ENCODE data around the gene RASSF5. TPM values are rescaled to one million over a fixed set of nuclear protein-coding genes. Genes with fewer than 3 reads are reported as not detected.

Gene RASSF5
- polyA plus RNA-seq, 1 of the 3 experiments (the other 2 are of a cell fraction): 2.2 TPM

DNA sequence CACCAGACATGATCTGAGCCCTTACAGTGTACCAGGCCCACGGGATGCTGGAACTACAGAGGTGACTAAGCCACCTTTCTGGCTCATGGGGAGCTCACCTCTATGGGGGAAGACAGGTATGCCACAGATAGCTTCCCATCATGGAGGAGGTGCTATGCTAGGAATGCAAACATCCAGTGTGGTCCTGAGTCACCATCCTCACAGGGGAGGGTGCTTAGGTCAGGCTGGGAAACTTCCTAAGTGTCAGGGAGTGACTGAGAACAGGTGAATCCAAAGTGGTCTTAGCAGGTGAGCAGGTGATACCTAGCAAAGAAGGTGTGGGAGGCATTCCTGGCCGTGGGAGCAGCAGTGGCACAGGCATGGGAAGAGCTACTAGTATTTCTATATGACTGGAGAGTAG lies 8.6 kb upstream of the RASSF5 start:
- H2AFZ ChIP-seq (ENCODE audit: low read depth): no peak overlapping the region
- H3K27me3 ChIP-seq (ENCODE audit: insufficient read depth): no peaks in the 10 kb centered on the region
- TF ChIP-seq MEF2A (IDR thresholded peaks at IDR 0.05; ENCODE audit: borderline replicate concordance, low read depth) (no peak), SIN3A (IDR thresholded peaks at IDR 0.05; ENCODE audit: borderline replicate concordance, low read depth, low read length) (no peak), NRF1 (IDR thresholded peaks at IDR 0.05; ENCODE audit: low read depth, low read length) (no peak)
- H3K4me3 ChIP-seq (ENCODE audit: low read depth in 2 of 2, low read length in 1 of 2): no peak overlapping the region
- H3K9me2 ChIP-seq: no peaks in the 10 kb centered on the region
- CTCF ChIA-PET: interaction anchor here (0.9 to 5.2 kb wide), 6 partner anchors 8 to 166 kb away, joined by 3 to 37 read pairs (median 10); no protein-coding TSS in a partner anchor
- H3K9me3 ChIP-seq: no peaks in the 10 kb centered on the region
- no peak overlapping the region for H3K27ac ChIP-seq (ENCODE audit: low read depth in 2 of 2, low read length in 1 of 2)
- H3K4me2 ChIP-seq: no peak overlapping the region
- H3K4me1 ChIP-seq (ENCODE audit: control insufficient read depth in 1 of 2, insufficient read depth in 2 of 2, low read depth in 1 of 2, low read length in 1 of 2): peaks cover 15 to 28% of the 10 kb centered on the region in 2 experiments; a peak in 3 of 4 replicates
- H3K9ac ChIP-seq: no peak overlapping the region
- no peaks in the 10 kb centered on the region for H3K79me2 ChIP-seq (ENCODE audit: insufficient read depth)
- H3K36me3 ChIP-seq (replicated peaks in 1 of 2; ENCODE audit: control insufficient read depth in 1 of 2, insufficient read depth in 2 of 2, low read length in 1 of 2): peaks cover 0 to 4% of the 10 kb centered on the region in 2 experiments
- peaks cover 16% of the 10 kb centered on the region for H3F3A ChIP-seq (replicated peaks; ENCODE audit: insufficient read depth)
- 64% methylated on average over 2 of the region's 2 CpGs for WGBS (ENCODE audit: low lambda C conversion rate)
- POLR2A ChIA-PET: no interaction called here
- DNase-seq: no peak
- no peaks in the 10 kb centered on the region for H4K20me1 ChIP-seq (ENCODE audit: insufficient read depth)

DNA sequence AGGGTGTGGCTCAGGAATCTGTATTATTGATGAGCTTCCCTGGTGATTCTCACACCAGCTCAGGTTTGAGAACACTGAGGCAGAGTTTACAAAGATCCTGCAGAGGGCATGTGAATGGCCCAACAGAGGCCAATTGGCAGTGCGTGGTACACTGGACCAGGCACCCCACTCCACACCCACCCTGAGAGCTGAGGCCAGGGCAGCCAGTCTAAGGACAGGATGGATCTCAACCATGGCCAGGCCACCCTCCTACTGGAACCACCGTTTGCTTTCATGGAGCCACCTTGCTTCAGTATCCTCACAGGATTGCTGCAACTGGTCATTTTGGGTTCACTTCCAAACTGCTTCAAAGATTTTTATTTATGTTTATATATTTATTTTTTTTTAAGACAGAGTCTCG lies 7.3 kb upstream of the RASSF5 start:
- Histone ChIP-seq H3K27me3 (ENCODE audit: insufficient read depth) (no peaks in the 10 kb centered on the region), H4K20me1 (ENCODE audit: insufficient read depth) (no peaks in the 10 kb centered on the region), H2AFZ (ENCODE audit: low read depth) (no peak overlapping the region), H3K79me2 (ENCODE audit: insufficient read depth) (no peaks in the 10 kb centered on the region), H3K4me3 (ENCODE audit: low read depth in 2 of 2, low read length in 1 of 2) (no peak overlapping the region), H3K9me2 (no peaks in the 10 kb centered on the region), H3K9me3 (no peaks in the 10 kb centered on the region), H3K9ac (no peak overlapping the region), H3K4me1 (ENCODE audit: control insufficient read depth in 1 of 2, insufficient read depth in 2 of 2, low read depth in 1 of 2, low read length in 1 of 2) (peaks cover 19 to 34% of the 10 kb centered on the region in 2 experiments; a peak in 3 of 4 replicates), H3K36me3 (replicated peaks in 1 of 2; ENCODE audit: control insufficient read depth in 1 of 2, insufficient read depth in 2 of 2, low read length in 1 of 2) (no peaks in the 10 kb centered on the region), H3F3A (replicated peaks; ENCODE audit: insufficient read depth) (peaks cover 26% of the 10 kb centered on the region), H3K27ac (ENCODE audit: low read depth in 2 of 2, low read length in 1 of 2) (no peak overlapping the region), H3K4me2 (no peak overlapping the region)
- CTCF ChIA-PET: interaction anchor here (1.0 to 5.2 kb wide), 5 partner anchors 10 to 164 kb away, joined by 3 to 37 read pairs (median 6); no protein-coding TSS in a partner anchor
- no peak for DNase-seq
- POLR2A ChIA-PET: no interaction called here
- TF ChIP-seq YY1 (IDR thresholded peaks at IDR 0.05; ENCODE audit: low read depth) (no peak), SMC3 (IDR thresholded peaks at IDR 0.05; ENCODE audit: low read depth, low read length) (no peak), RCOR1 (IDR thresholded peaks at IDR 0.05; ENCODE audit: low read length) (no peak), CTCF (IDR thresholded peaks at IDR 0.05) (no peak), CHD2 (IDR thresholded peaks at IDR 0.05; ENCODE audit: low read length, partially characterized antibody) (no peak), TEAD4 (IDR thresholded peaks at IDR 0.05; ENCODE audit: borderline replicate concordance, insufficient read depth) (no peak), TAF1 (IDR thresholded peaks at IDR 0.05; ENCODE audit: borderline replicate concordance, low read depth, low read length) (no peak), POLR2AphosphoS5 (IDR thresholded peaks at IDR 0.05; ENCODE audit: low read depth, low read length) (no peak), MXI1 (IDR thresholded peaks at IDR 0.05; ENCODE audit: low read depth, low read length) (no peak), NFIC (IDR thresholded peaks at IDR 0.05; ENCODE audit: borderline replicate concordance) (no peak), FOXJ3 (CRISPR knock-in tag; IDR thresholded peaks at IDR 0.05) (no peak), PBX3 (IDR thresholded peaks at IDR 0.05) (no peak), SIN3A (IDR thresholded peaks at IDR 0.05; ENCODE audit: borderline replicate concordance, low read depth, low read length) (no peak), FOXM1 (IDR thresholded peaks at IDR 0.05; ENCODE audit: low read depth) (no peak), FOSL2 (IDR thresholded peaks at IDR 0.05; ENCODE audit: borderline replicate concordance, low read depth) (no peak), EP300 (IDR thresholded peaks at IDR 0.05; ENCODE audit: borderline replicate concordance in 1 of 2, low read depth in 1 of 2, low read length in 1 of 2) (no peak)
- TF ChIP-seq, protein P1, sequence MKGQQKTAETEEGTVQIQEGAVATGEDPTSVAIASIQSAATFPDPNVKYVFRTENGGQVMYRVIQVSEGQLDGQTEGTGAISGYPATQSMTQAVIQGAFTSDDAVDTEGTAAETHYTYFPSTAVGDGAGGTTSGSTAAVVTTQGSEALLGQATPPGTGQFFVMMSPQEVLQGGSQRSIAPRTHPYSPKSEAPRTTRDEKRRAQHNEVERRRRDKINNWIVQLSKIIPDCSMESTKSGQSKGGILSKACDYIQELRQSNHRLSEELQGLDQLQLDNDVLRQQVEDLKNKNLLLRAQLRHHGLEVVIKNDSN (IDR thresholded peaks at IDR 0.05; ENCODE audit: borderline replicate concordance, low read depth): no peak
- TF ChIP-seq, protein P2, sequence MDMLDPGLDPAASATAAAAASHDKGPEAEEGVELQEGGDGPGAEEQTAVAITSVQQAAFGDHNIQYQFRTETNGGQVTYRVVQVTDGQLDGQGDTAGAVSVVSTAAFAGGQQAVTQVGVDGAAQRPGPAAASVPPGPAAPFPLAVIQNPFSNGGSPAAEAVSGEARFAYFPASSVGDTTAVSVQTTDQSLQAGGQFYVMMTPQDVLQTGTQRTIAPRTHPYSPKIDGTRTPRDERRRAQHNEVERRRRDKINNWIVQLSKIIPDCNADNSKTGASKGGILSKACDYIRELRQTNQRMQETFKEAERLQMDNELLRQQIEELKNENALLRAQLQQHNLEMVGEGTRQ (IDR thresholded peaks at IDR 0.05; ENCODE audit: borderline replicate concordance, low read depth, low read length): no peak
- WGBS (ENCODE audit: low lambda C conversion rate): 87% methylated on average over 2 of the region's 3 CpGs
